Measurements from ENCODE around the gene STAC3.

The STAC3 gene

DNA sequence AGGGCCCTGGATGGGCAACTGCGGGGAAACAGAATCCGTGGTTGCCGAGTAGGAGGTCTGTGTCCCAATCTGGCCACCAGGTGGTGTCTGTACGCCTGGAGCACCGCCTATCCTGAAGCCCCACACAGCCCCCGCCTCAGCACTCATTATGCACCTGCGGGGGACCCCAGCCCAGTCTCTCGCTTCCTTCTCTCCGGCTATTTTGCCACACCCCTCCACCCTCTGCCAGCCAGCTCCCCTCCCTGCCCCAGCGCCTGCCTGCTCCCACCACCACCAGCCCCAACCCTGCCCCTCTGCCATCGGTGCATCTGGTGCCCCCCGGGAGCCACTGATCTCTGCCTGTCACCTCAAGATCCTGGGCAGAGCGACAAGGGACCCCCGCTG is 36.6 kb downstream of the STAC3 start (continued):
- TF ChIP-seq, protein P1, sequence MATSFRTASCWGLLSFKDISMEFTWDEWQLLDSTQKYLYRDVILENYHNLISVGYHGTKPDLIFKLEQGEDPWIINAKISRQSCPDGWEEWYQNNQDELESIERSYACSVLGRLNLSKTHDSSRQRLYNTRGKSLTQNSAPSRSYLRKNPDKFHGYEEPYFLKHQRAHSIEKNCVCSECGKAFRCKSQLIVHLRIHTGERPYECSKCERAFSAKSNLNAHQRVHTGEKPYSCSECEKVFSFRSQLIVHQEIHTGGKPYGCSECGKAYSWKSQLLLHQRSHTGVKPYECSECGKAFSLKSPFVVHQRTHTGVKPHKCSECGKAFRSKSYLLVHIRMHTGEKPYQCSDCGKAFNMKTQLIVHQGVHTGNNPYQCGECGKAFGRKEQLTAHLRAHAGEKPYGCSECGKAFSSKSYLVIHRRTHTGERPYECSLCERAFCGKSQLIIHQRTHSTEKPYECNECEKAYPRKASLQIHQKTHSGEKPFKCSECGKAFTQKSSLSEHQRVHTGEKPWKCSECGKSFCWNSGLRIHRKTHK (tag by site-specific recombination; IDR thresholded peaks at IDR 0.05), result no peak
- TF ChIP-seq, protein P2, sequence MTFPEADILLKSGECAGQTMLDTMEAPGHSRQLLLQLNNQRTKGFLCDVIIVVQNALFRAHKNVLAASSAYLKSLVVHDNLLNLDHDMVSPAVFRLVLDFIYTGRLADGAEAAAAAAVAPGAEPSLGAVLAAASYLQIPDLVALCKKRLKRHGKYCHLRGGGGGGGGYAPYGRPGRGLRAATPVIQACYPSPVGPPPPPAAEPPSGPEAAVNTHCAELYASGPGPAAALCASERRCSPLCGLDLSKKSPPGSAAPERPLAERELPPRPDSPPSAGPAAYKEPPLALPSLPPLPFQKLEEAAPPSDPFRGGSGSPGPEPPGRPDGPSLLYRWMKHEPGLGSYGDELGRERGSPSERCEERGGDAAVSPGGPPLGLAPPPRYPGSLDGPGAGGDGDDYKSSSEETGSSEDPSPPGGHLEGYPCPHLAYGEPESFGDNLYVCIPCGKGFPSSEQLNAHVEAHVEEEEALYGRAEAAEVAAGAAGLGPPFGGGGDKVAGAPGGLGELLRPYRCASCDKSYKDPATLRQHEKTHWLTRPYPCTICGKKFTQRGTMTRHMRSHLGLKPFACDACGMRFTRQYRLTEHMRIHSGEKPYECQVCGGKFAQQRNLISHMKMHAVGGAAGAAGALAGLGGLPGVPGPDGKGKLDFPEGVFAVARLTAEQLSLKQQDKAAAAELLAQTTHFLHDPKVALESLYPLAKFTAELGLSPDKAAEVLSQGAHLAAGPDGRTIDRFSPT (tag by site-specific recombination; IDR thresholded peaks at IDR 0.05), result peak; percentile 76
- peak; percentile 31; the same call in 1 of the 2 replicates for TF ChIP-seq ZIC2 (tag by site-specific recombination; IDR thresholded peaks at IDR 0.05)
- TF ChIP-seq ZNF157 (tag by site-specific recombination; IDR thresholded peaks at IDR 0.05), result no peak
- TF ChIP-seq ZNF16 (tag by site-specific recombination; IDR thresholded peaks at IDR 0.05; ENCODE audit: low read depth), result no peak
- TF ChIP-seq ZNF2 (tag by site-specific recombination; IDR thresholded peaks at IDR 0.05), result no peak

DNA sequence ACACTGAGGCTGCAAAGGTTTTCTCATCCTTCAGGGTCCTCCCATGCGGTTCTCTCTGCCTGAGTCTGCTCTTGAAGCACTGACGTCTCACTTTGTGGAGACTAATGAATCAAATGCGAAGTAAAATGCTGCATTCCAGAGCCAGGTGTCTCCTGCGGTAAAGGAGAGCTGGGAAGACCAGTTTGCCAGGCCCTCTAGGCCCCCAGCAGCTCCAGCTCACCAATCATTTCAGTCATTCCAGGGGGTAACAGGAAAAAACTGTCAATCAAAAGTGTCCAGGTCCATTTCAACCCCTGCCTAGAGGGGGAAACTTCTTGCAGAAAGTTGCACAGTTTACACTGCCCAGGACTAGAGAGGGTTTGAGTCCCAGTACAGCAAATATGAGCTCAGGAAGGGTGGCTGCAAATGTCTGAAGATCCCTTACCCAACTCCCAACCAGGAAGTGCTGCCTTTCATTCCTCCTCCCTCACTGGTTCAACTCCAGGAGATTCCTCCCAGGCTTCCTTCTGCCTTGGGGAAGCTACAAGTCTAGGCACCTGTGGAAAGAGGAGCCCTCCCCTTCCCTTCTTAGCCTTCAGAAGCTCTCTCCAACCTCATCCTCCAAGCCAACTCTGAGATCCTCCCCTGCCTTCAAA is 37.1 kb downstream of the STAC3 start:
- Histone ChIP-seq H3K36me3 (ENCODE audit: control insufficient read depth in 2 of 2, insufficient read depth in 1 of 2, low read length in 2 of 2) (peaks cover 0 to 40% of the 10 kb centered on the region in 2 experiments; a peak in 1 of 3 replicates), H3K4me1 (ENCODE audit: control insufficient read depth, insufficient read depth, low read length) (peaks cover 5% of the 10 kb centered on the region), H3K4me3 (ENCODE audit: low read depth, low read length) (no peak overlapping the region), H3K27ac (ENCODE audit: extremely low read depth, low read depth, low read length) (no peak overlapping the region), H3K9me3 (ENCODE audit: control insufficient read depth, insufficient read depth, low read depth, low read length) (no peaks in the 10 kb centered on the region)
- CTCF ChIA-PET, result interaction anchor here (0.6 to 8.8 kb wide), 42 partner anchors 9 to 1280 kb away, joined by 3 to 628 read pairs (median 4); partner anchors contain the start of genes GLI1, INHBE, LRP1 and SHMT2
- POLR2A ChIA-PET, result interaction anchor here (0.6 to 2.2 kb wide), 8 partner anchors 14 to 1302 kb away, joined by 3 to 17 read pairs (median 4); partner anchors contain the start of gene SHMT2
- no peak for TF ChIP-seq ZNF530 (tag by site-specific recombination; IDR thresholded peaks at IDR 0.05; ENCODE audit: low read depth)
- TF ChIP-seq ZNF341 (tag by site-specific recombination; IDR thresholded peaks at IDR 0.05; ENCODE audit: low read depth), result peak; percentile 79
- TF ChIP-seq, protein P3, sequence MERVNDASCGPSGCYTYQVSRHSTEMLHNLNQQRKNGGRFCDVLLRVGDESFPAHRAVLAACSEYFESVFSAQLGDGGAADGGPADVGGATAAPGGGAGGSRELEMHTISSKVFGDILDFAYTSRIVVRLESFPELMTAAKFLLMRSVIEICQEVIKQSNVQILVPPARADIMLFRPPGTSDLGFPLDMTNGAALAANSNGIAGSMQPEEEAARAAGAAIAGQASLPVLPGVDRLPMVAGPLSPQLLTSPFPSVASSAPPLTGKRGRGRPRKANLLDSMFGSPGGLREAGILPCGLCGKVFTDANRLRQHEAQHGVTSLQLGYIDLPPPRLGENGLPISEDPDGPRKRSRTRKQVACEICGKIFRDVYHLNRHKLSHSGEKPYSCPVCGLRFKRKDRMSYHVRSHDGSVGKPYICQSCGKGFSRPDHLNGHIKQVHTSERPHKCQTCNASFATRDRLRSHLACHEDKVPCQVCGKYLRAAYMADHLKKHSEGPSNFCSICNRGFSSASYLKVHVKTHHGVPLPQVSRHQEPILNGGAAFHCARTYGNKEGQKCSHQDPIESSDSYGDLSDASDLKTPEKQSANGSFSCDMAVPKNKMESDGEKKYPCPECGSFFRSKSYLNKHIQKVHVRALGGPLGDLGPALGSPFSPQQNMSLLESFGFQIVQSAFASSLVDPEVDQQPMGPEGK (tag by site-specific recombination; IDR thresholded peaks at IDR 0.05), result no peak
- TF ChIP-seq, protein P4, sequence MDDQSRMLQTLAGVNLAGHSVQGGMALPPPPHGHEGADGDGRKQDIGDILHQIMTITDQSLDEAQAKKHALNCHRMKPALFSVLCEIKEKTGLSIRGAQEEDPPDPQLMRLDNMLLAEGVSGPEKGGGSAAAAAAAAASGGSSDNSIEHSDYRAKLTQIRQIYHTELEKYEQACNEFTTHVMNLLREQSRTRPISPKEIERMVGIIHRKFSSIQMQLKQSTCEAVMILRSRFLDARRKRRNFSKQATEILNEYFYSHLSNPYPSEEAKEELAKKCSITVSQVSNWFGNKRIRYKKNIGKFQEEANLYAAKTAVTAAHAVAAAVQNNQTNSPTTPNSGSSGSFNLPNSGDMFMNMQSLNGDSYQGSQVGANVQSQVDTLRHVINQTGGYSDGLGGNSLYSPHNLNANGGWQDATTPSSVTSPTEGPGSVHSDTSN (CRISPR knock-in tag; IDR thresholded peaks at IDR 0.05), result no peak
- TF ChIP-seq ZNF169 (tag by site-specific recombination; IDR thresholded peaks at IDR 0.05), result no peak
- peak; percentile 92 for TF ChIP-seq ZBTB48 (tag by site-specific recombination; IDR thresholded peaks at IDR 0.05)
- no peak for TF ChIP-seq GLI4 (tag by site-specific recombination; IDR thresholded peaks at IDR 0.05)
- TF ChIP-seq ZNF501 (tag by site-specific recombination; IDR thresholded peaks at IDR 0.05), result 0 out of 2 replicates have a peak, but pooled peaks have one; percentile 0
- no peak for TF ChIP-seq ZFHX2 (tag by site-specific recombination; conservative IDR thresholded peaks at IDR 0.05)
- no peak for TF ChIP-seq ZNF76 (tag by site-specific recombination; IDR thresholded peaks at IDR 0.05; ENCODE audit: borderline replicate concordance, low read depth)
- no peak for TF ChIP-seq ZXDB (tag by site-specific recombination; IDR thresholded peaks at IDR 0.05)
- no peak for TF ChIP-seq ZNF600 (tag by site-specific recombination; IDR thresholded peaks at IDR 0.05)
- TF ChIP-seq ZNF596 (tag by site-specific recombination; IDR thresholded peaks at IDR 0.05), result no peak
- TF ChIP-seq ZNF140 (tag by site-specific recombination; IDR thresholded peaks at IDR 0.05), result no peak
- no peak for TF ChIP-seq ZNF610 (tag by site-specific recombination; IDR thresholded peaks at IDR 0.05; ENCODE audit: borderline replicate concordance)
- TF ChIP-seq ZNF555 (tag by site-specific recombination; conservative IDR thresholded peaks at IDR 0.05), result no peak
- TF ChIP-seq ZNF626 (tag by site-specific recombination; IDR thresholded peaks at IDR 0.05), result no peak
- no peak for TF ChIP-seq ZNF146 (tag by site-specific recombination; IDR thresholded peaks at IDR 0.05)
- peak; percentile 97 for TF ChIP-seq SCRT1 (tag by site-specific recombination; IDR thresholded peaks at IDR 0.05; ENCODE audit: borderline replicate concordance)
- TF ChIP-seq ZNF777 (tag by site-specific recombination; IDR thresholded peaks at IDR 0.05; ENCODE audit: borderline replicate concordance), result no peak
- TF ChIP-seq SCRT2 (tag by site-specific recombination; IDR thresholded peaks at IDR 0.05), result peak; percentile 86
- TF ChIP-seq ZNF670 (tag by site-specific recombination; IDR thresholded peaks at IDR 0.05; ENCODE audit: low read depth), result no peak
- TF ChIP-seq OSR2 (tag by site-specific recombination; IDR thresholded peaks at IDR 0.05), result no peak
- peak; percentile 91; the same call in 1 of the 2 replicates for TF ChIP-seq ZBTB8A (tag by site-specific recombination; IDR thresholded peaks at IDR 0.05)
- TF ChIP-seq SP7 (tag by site-specific recombination; IDR thresholded peaks at IDR 0.05), result no peak
- peak; percentile 35 for TF ChIP-seq GLIS1 (tag by site-specific recombination; IDR thresholded peaks at IDR 0.05)

Data from HEK293 (cell line).